H1 (cell line): Measurements from ENCODE around the gene GABRA4. TPM values are rescaled to one million over a fixed set of nuclear protein-coding genes. Genes with fewer than 3 reads are reported as not detected.

Source experiments
- CTCF ChIA-PET: fragments of 300-600 bp; sonication (Branson Sonifier 250); formaldehyde crosslinking; loops from one replicate; lab custom pipeline; 2021; ENCODE audit not compliant: partially characterized antibody; lab: Charles Lee
- POLR2A ChIA-PET: fragments of 300-600 bp; sonication (Branson Sonifier 250); formaldehyde crosslinking; loops from one replicate; lab custom pipeline; 2021; ENCODE audit warnings: inconsistent platforms; ENCODE audit not compliant: partially characterized antibody; lab: Charles Lee
- DNase-seq, 2 experiments: peaks; one replicate each; pipeline versions ENCODE4 v3.0.0 to v3.0.0-alpha.2; 2010 to 2022; ENCODE audit warnings: low spot score in 2 of 2, low read depth in 1 of 2, mixed read lengths in 1 of 2
- FAIRE-seq: peaks from 2 replicates; lab custom pipeline; 2011; peaks lifted over from hg19 to GRCh38; lab: Jason Lieb, UNC
- H2AFZ ChIP-seq: 2 replicates; pipeline ENCODE4 v1.8.1; 2012; ENCODE audit warnings: low read length, inconsistent platforms
- H2AK5ac ChIP-seq: 2 replicates; pipeline ENCODE4 v1.6.1; 2013; ENCODE audit warnings: low read depth, low read length
- H2BK120ac ChIP-seq: replicated peaks from 2 replicates; pipeline ENCODE3; 2013; ENCODE audit warnings: low read depth, low read length, inconsistent platforms
- H2BK12ac ChIP-seq: 2 replicates; pipeline ENCODE4 v1.6.1; 2013; ENCODE audit warnings: low read depth, low read length
- H2BK15ac ChIP-seq: 2 replicates; pipeline ENCODE4 v1.6.1; 2013; ENCODE audit warnings: low read length
- H2BK20ac ChIP-seq: 2 replicates; pipeline ENCODE4 v1.6.1; 2013; ENCODE audit warnings: low read length
- H2BK5ac ChIP-seq: 2 replicates; pipeline ENCODE4 v1.6.1; 2013; ENCODE audit warnings: low read depth, low read length
- H3K14ac ChIP-seq: 2 replicates; pipeline ENCODE4 v1.6.1; 2013; ENCODE audit warnings: inconsistent platforms; ENCODE audit not compliant: insufficient read length
- H3K18ac ChIP-seq: 2 replicates; pipeline ENCODE4 v1.6.1; 2013; ENCODE audit warnings: low read length; ENCODE audit errors: extremely low read depth
- H3K23ac ChIP-seq: 2 replicates; pipeline ENCODE4 v1.6.1; 2013; ENCODE audit warnings: inconsistent platforms; ENCODE audit not compliant: insufficient read length
- H3K23me2 ChIP-seq: 2 replicates; pipeline ENCODE4 v1.6.1; 2013; ENCODE audit warnings: low read depth, low read length
- H3K27ac ChIP-seq: 2 replicates; pipeline ENCODE4 v1.6.1; 2011; ENCODE audit warnings: low read depth, low read length, inconsistent platforms
- H3K27me3 ChIP-seq, 4 experiments: replicated peaks in 1 of 4; 1 replicate in 1 of 4; 2 replicates in 3 of 4; pipeline versions ENCODE4 v1.6.1 to v1.8.1; 2011 to 2013; ENCODE audit warnings: low read length in 3 of 4, mild to moderate bottlenecking in 3 of 4, inconsistent platforms in 2 of 4, mixed read lengths in 2 of 4, moderate library complexity in 1 of 4; ENCODE audit not compliant: control insufficient read depth in 3 of 4, insufficient read depth in 3 of 4; ENCODE audit errors: extremely low read depth in 1 of 4
- H3K36me3 ChIP-seq, 4 experiments: 2 replicates each; pipeline versions ENCODE4 v1.6.1 to v1.8.1; 2011 to 2013; ENCODE audit warnings: mild to moderate bottlenecking in 4 of 4, low read length in 3 of 4, moderate library complexity in 2 of 4, control low read depth in 1 of 4, inconsistent platforms in 1 of 4; ENCODE audit not compliant: insufficient read depth in 4 of 4, control insufficient read depth in 2 of 4
- H3K4ac ChIP-seq: replicated peaks from 2 replicates; pipeline ENCODE3; 2013; ENCODE audit warnings: low read length, low read depth, mixed read lengths, inconsistent platforms; ENCODE audit not compliant: insufficient read length
- H3K4me1 ChIP-seq, 4 experiments: replicated peaks in 1 of 4; 1 replicate in 1 of 4; 2 replicates in 3 of 4; pipeline versions ENCODE4 v1.6.1 to v1.8.1; 2011 to 2013; ENCODE audit warnings: low read length in 3 of 4, inconsistent platforms in 2 of 4, mixed read lengths in 1 of 4; ENCODE audit not compliant: insufficient read depth in 4 of 4, control insufficient read depth in 3 of 4
- H3K4me2 ChIP-seq, 2 experiments: 2 replicates each; pipeline versions ENCODE4 v1.6.1 to v1.8.1; 2011 to 2013; ENCODE audit warnings: low read depth in 2 of 2, low read length in 2 of 2, control low read depth in 1 of 2, inconsistent platforms in 1 of 2, mild to moderate bottlenecking in 1 of 2; ENCODE audit not compliant: insufficient read depth in 1 of 2
- H3K4me3 ChIP-seq, 4 experiments: fragments of 200-600, 300-600 bp in 1 of 4; sonication (generic), shearing (Covaris generic), sonication (Bioruptor Twin) in 1 of 4; 2 replicates each; pipeline versions ENCODE4 v1.5.1 to v1.8.1; 2011 to 2016; ENCODE audit warnings: low read length in 4 of 4, low read depth in 3 of 4, control low read depth in 2 of 4, inconsistent platforms in 2 of 4, mild to moderate bottlenecking in 2 of 4, mixed read lengths in 1 of 4, moderate library complexity in 1 of 4; ENCODE audit not compliant: insufficient read depth in 2 of 4; ENCODE audit errors: extremely low read depth in 1 of 4
- H3K56ac ChIP-seq: replicated peaks from 2 replicates; pipeline ENCODE3; 2013; ENCODE audit warnings: low read depth, mild to moderate bottlenecking, mixed read lengths, low read length, inconsistent platforms; ENCODE audit not compliant: insufficient read length
- H3K79me1 ChIP-seq: 2 replicates; pipeline ENCODE4 v1.6.1; 2013; ENCODE audit warnings: low read depth, low read length, control low read depth
- H3K79me2 ChIP-seq, 2 experiments: 2 replicates each; pipeline versions ENCODE4 v1.6.1 to v1.8.1; 2012 to 2013; ENCODE audit warnings: low read length in 2 of 2, mild to moderate bottlenecking in 2 of 2, inconsistent platforms in 1 of 2; ENCODE audit not compliant: insufficient read depth in 2 of 2, control insufficient read depth in 1 of 2
- H3K9ac ChIP-seq, 4 experiments: replicated peaks in 1 of 4; 1 replicate in 1 of 4; 2 replicates in 3 of 4; pipeline versions ENCODE4 v1.6.1 to v1.8.1; 2011 to 2013; ENCODE audit warnings: low read depth in 3 of 4, low read length in 3 of 4, control low read depth in 2 of 4, mild to moderate bottlenecking in 2 of 4, moderate library complexity in 2 of 4, inconsistent platforms in 1 of 4; ENCODE audit errors: extremely low read depth in 1 of 4
- H3K9me3 ChIP-seq, 2 experiments: 2 replicates each; pipeline versions ENCODE4 v1.6.1 to v1.8.1; 2012 to 2013; ENCODE audit warnings: mild to moderate bottlenecking in 2 of 2, moderate library complexity in 2 of 2, control low read depth in 1 of 2, inconsistent platforms in 1 of 2, low read depth in 1 of 2, low read length in 1 of 2, mixed read lengths in 1 of 2; ENCODE audit not compliant: insufficient read depth in 2 of 2
- H4K20me1 ChIP-seq, 2 experiments: replicated peaks in 1 of 2; 2 replicates each; pipeline versions ENCODE3 to v1.8.1; 2011 to 2013; ENCODE audit warnings: inconsistent platforms in 2 of 2, low read length in 2 of 2, mild to moderate bottlenecking in 1 of 2; ENCODE audit not compliant: insufficient read depth in 2 of 2, control insufficient read depth in 1 of 2
- H4K5ac ChIP-seq: 2 replicates; pipeline ENCODE4 v1.6.1; 2013; ENCODE audit warnings: low read length, low read depth, mixed read lengths, inconsistent platforms; ENCODE audit not compliant: insufficient read length
- H4K8ac ChIP-seq: 2 replicates; pipeline ENCODE4 v1.8.0; 2013; ENCODE audit warnings: mild to moderate bottlenecking, moderate library complexity, low read length, inconsistent platforms; ENCODE audit not compliant: insufficient read depth; ENCODE audit errors: extremely low read depth
- H4K91ac ChIP-seq: replicated peaks from 2 replicates; pipeline ENCODE3; 2013; ENCODE audit warnings: low read length, mixed read lengths, inconsistent platforms; ENCODE audit not compliant: insufficient read length
- EZH2 ChIP-seq: fragments of 200-600 bp; sonication (generic); IDR thresholded peaks from 2 replicates; pipeline ENCODE4 v1.7.1; 2012; ENCODE audit warnings: low read depth, mild to moderate bottlenecking, moderate library complexity, low read length, inconsistent platforms; ENCODE audit not compliant: severe bottlenecking
- MAX ChIP-seq: IDR thresholded peaks from 2 replicates; pipeline ENCODE4 v1.6.1; 2012; ENCODE audit warnings: inconsistent platforms
- polyA plus RNA-seq, 7 experiments: library from polyadenylated mRNA; depleted of rRNA in 3 of 7; stranded (reverse) in 5 of 7; unstranded in 2 of 7; fragments of >200 nt in 5 of 7; fragments of 200-250 nt in 2 of 7; gene quantifications; 1 replicate in 5 of 7; 2 replicates in 1 of 7; 4 replicates in 1 of 7; pipeline versions ENCODE4 v1.2.1 to v1.2.3, GENCODE V29; 2011 to 2013; ENCODE audit warnings: missing spikeins in 2 of 7, mixed read lengths in 2 of 7
- total RNA-seq: library from RNA; stranded (reverse); fragmentation: NEBNext Ultra II Directional; extraction: Animal tissue kit (Norgen Biotek cat#: 25700); gene quantifications from 2 replicates; pipeline ENCODE4 v1.2.1, GENCODE V29; 2021

The GABRA4 gene
- total and polyA plus RNA-seq, 2 of the 8 experiments (the other 6 are each of a cell fraction or from before 2014, with no cell fraction given) = 0.09 to 0.37 TPM

- DNase-seq (no peak), FAIRE-seq (no peak)
- no peaks in the 10 kb centered on the region for H3K4me1 ChIP-seq
- H2AFZ ChIP-seq = no peak overlapping the region
- H3K9ac ChIP-seq = no peak overlapping the region
- TF ChIP-seq MAX (no peak), EZH2 (no peak)
- H4K20me1 ChIP-seq = no peaks in the 10 kb centered on the region
- ChIA-PET CTCF (interaction anchor here (1.3 kb wide), 1 partner anchor 66 kb away, joined by 3 read pairs; no protein-coding TSS in a partner anchor), POLR2A (no interaction called here)
- H3K4me2 ChIP-seq = no peak overlapping the region
- H2AK5ac ChIP-seq = no peak overlapping the region
- H2BK5ac ChIP-seq = no peak overlapping the region
- no peak overlapping the region for H4K8ac ChIP-seq
- H3K79me2 ChIP-seq = no peaks in the 10 kb centered on the region
- H2BK20ac ChIP-seq = no peak overlapping the region
- no peaks in the 10 kb centered on the region for H3K79me1 ChIP-seq
- no peak overlapping the region for H3K23ac ChIP-seq
- no peak overlapping the region for H3K4ac ChIP-seq
- no peaks in the 10 kb centered on the region for H3K9me3 ChIP-seq
- no peaks in the 10 kb centered on the region for H3K27me3 ChIP-seq
- no peak overlapping the region for H2BK15ac ChIP-seq
- no peaks in the 10 kb centered on the region for H3K23me2 ChIP-seq
- H4K91ac ChIP-seq = no peak overlapping the region
- no peak overlapping the region for H2BK120ac ChIP-seq
- H3K27ac ChIP-seq = no peak overlapping the region
- no peak overlapping the region for H3K4me3 ChIP-seq
- H3K14ac ChIP-seq = no peak overlapping the region
- H3K18ac ChIP-seq = no peak overlapping the region
- no peak overlapping the region for H3K56ac ChIP-seq
- no peak overlapping the region for H2BK12ac ChIP-seq
- H4K5ac ChIP-seq = no peak overlapping the region
- no peaks in the 10 kb centered on the region for H3K36me3 ChIP-seq
Measured at GRCh38 chr4:46927201-46927600, 66.2 kb downstream of the GABRA4 start.
